ENCODE results near the gene HMGCS1.
"Not testable (repeated sequence)": the region's sequence is repeated elsewhere in the genome, so short reads cannot be mapped to it uniquely, and the experiment has no call there.

GRCh38 chr5:43325624-43326023, 12.4 kb upstream of the HMGCS1 start:
- TF ChIP-seq, protein P1, sequence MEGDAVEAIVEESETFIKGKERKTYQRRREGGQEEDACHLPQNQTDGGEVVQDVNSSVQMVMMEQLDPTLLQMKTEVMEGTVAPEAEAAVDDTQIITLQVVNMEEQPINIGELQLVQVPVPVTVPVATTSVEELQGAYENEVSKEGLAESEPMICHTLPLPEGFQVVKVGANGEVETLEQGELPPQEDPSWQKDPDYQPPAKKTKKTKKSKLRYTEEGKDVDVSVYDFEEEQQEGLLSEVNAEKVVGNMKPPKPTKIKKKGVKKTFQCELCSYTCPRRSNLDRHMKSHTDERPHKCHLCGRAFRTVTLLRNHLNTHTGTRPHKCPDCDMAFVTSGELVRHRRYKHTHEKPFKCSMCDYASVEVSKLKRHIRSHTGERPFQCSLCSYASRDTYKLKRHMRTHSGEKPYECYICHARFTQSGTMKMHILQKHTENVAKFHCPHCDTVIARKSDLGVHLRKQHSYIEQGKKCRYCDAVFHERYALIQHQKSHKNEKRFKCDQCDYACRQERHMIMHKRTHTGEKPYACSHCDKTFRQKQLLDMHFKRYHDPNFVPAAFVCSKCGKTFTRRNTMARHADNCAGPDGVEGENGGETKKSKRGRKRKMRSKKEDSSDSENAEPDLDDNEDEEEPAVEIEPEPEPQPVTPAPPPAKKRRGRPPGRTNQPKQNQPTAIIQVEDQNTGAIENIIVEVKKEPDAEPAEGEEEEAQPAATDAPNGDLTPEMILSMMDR (IDR thresholded peaks at IDR 0.05), result not testable (repeated sequence)
- not testable (repeated sequence) for TF ChIP-seq POLR2A (IDR thresholded peaks at IDR 0.05)

All from adrenal gland (tissue), 5 donors.